H9 (cell line): ENCODE measurements around the gene VENTX. TPM values are rescaled to one million over a fixed set of nuclear protein-coding genes. Genes with fewer than 3 reads are reported as not detected.

Experiments used
- DNase-seq: peaks from one replicate; pipeline ENCODE4 v3.0.0-alpha.2; 2017
- H2AFZ ChIP-seq: one replicate; pipeline ENCODE4 v1.6.1; 2013; ENCODE audit warnings: mild to moderate bottlenecking, low read length, control low read depth, moderate library complexity
- H2AK5ac ChIP-seq: 2 replicates; pipeline ENCODE4 v1.6.1; 2013; ENCODE audit warnings: low read length, control low read depth, mixed read lengths; ENCODE audit not compliant: insufficient read length
- H2BK120ac ChIP-seq: one replicate; pipeline ENCODE4 v1.6.1; 2013; ENCODE audit warnings: low read depth, mild to moderate bottlenecking, low read length, control low read depth, inconsistent platforms; ENCODE audit not compliant: poor library complexity, severe bottlenecking
- H2BK12ac ChIP-seq: 2 replicates; pipeline ENCODE4 v1.6.1; 2013; ENCODE audit warnings: low read length, control low read depth, mixed read lengths, low read depth; ENCODE audit not compliant: insufficient read length
- H2BK15ac ChIP-seq: 2 replicates; pipeline ENCODE4 v1.6.1; 2013; ENCODE audit warnings: low read depth, low read length, control low read depth
- H2BK20ac ChIP-seq: one replicate; pipeline ENCODE4 v1.6.1; 2013; ENCODE audit warnings: low read depth, mild to moderate bottlenecking, low read length, control low read depth, inconsistent platforms; ENCODE audit not compliant: poor library complexity, severe bottlenecking
- H2BK5ac ChIP-seq: 2 replicates; pipeline ENCODE4 v1.6.1; 2013; ENCODE audit warnings: low read length, control low read depth, mixed read lengths; ENCODE audit not compliant: insufficient read length
- H3K14ac ChIP-seq: 2 replicates; pipeline ENCODE4 v1.6.1; 2013; ENCODE audit warnings: low read length, control low read depth; ENCODE audit not compliant: insufficient read depth
- H3K18ac ChIP-seq: 2 replicates; pipeline ENCODE4 v1.6.1; 2013; ENCODE audit warnings: low read depth, mild to moderate bottlenecking, mixed read lengths, low read length, control low read depth; ENCODE audit not compliant: insufficient read length
- H3K23ac ChIP-seq: 2 replicates; pipeline ENCODE4 v1.6.1; 2013; ENCODE audit warnings: low read length, control low read depth, mixed read lengths, low read depth; ENCODE audit not compliant: insufficient read length
- H3K23me2 ChIP-seq: 2 replicates; pipeline ENCODE4 v1.6.1; 2013; ENCODE audit warnings: low read depth, mild to moderate bottlenecking, mixed read lengths, low read length, control low read depth; ENCODE audit not compliant: insufficient read length, poor library complexity, severe bottlenecking
- H3K27ac ChIP-seq: 2 replicates; pipeline ENCODE4 v1.5.1; 2013; ENCODE audit warnings: low read length, control low read depth, mixed read lengths, low read depth; ENCODE audit not compliant: insufficient read length
- H3K27me3 ChIP-seq: 2 replicates; pipeline ENCODE4 v1.6.1; 2013; ENCODE audit warnings: low read length, control low read depth, inconsistent platforms; ENCODE audit not compliant: insufficient read depth
- H3K4ac ChIP-seq: 2 replicates; pipeline ENCODE4 v1.6.1; 2013; ENCODE audit warnings: low read depth, mild to moderate bottlenecking, control low read depth, inconsistent platforms, low read length, moderate library complexity
- H3K4me1 ChIP-seq: 2 replicates; pipeline ENCODE4 v1.6.1; 2013; ENCODE audit warnings: low read length, control low read depth, inconsistent platforms; ENCODE audit not compliant: insufficient read depth
- H3K4me2 ChIP-seq: 2 replicates; pipeline ENCODE4 v1.6.1; 2013; ENCODE audit warnings: low read length, control low read depth, mixed read lengths; ENCODE audit not compliant: insufficient read length, insufficient read depth
- H3K56ac ChIP-seq: 2 replicates; pipeline ENCODE4 v1.6.1; 2013; ENCODE audit warnings: low read depth, mild to moderate bottlenecking, mixed read lengths, low read length, control low read depth; ENCODE audit not compliant: insufficient read length
- H3K79me1 ChIP-seq: 2 replicates; pipeline ENCODE4 v1.6.1; 2013; ENCODE audit warnings: low read depth, mild to moderate bottlenecking, moderate library complexity, low read length, control low read depth, inconsistent platforms; ENCODE audit not compliant: insufficient read depth, poor library complexity, severe bottlenecking
- H3K79me2 ChIP-seq: 2 replicates; pipeline ENCODE4 v1.6.1; 2013; ENCODE audit warnings: low read length, control low read depth, inconsistent platforms; ENCODE audit not compliant: insufficient read depth
- H3K9ac ChIP-seq: 2 replicates; pipeline ENCODE4 v1.6.1; 2013; ENCODE audit warnings: low read length, control low read depth, mixed read lengths; ENCODE audit not compliant: insufficient read length; ENCODE audit errors: extremely low read depth
- H3K9me3 ChIP-seq: one replicate; pipeline ENCODE4 v1.6.1; 2013; ENCODE audit warnings: low read depth, low read length, inconsistent platforms; ENCODE audit not compliant: control insufficient read depth
- H3T11ph ChIP-seq: one replicate; pipeline ENCODE4 v1.6.1; 2013; ENCODE audit warnings: mild to moderate bottlenecking, low read length, control low read depth, inconsistent platforms
- H4K20me1 ChIP-seq: one replicate; pipeline ENCODE4 v1.6.1; 2013; ENCODE audit not compliant: control insufficient read depth, insufficient read length, insufficient read depth
- H4K5ac ChIP-seq: 2 replicates; pipeline ENCODE4 v1.6.1; 2013; ENCODE audit warnings: low read depth, mild to moderate bottlenecking, mixed read lengths, low read length, control low read depth; ENCODE audit not compliant: insufficient read length
- H4K8ac ChIP-seq: replicated peaks from 2 replicates; pipeline ENCODE4 v1.6.1; 2013; ENCODE audit warnings: low read length, control low read depth, mixed read lengths, low read depth; ENCODE audit not compliant: insufficient read length
- H4K91ac ChIP-seq: 2 replicates; pipeline ENCODE4 v1.6.1; 2013; ENCODE audit warnings: low read depth, mild to moderate bottlenecking, moderate library complexity, mixed read lengths, low read length, control low read depth; ENCODE audit not compliant: insufficient read length
- H3K27ac Mint-ChIP-seq, 3 experiments: 2 replicates in 2 of 3; 3 replicates in 1 of 3; pipeline ENCODE4 v1.8.0; 2020 to 2021; ENCODE audit warnings: mixed read lengths in 3 of 3, mild to moderate bottlenecking in 1 of 3, moderate library complexity in 1 of 3
- H3K27me3 Mint-ChIP-seq: 2 replicates; pipeline ENCODE4 v1.8.0; 2021; ENCODE audit warnings: low read depth, mild to moderate bottlenecking, moderate library complexity, mixed read lengths
- H3K36me3 Mint-ChIP-seq, 3 experiments: 2 replicates in 2 of 3; 3 replicates in 1 of 3; pipeline ENCODE4 v1.8.0; 2020 to 2021; ENCODE audit warnings: low read depth in 3 of 3, mixed read lengths in 3 of 3; ENCODE audit not compliant: insufficient read depth in 1 of 3
- H3K4me1 Mint-ChIP-seq, 2 experiments: 2 replicates each; pipeline ENCODE4 v1.8.0; 2020; ENCODE audit warnings: mixed read lengths in 2 of 2
- H3K4me3 Mint-ChIP-seq, 2 experiments: 2 replicates in 1 of 2; 3 replicates in 1 of 2; pipeline ENCODE4 v1.8.0; 2020 to 2021; ENCODE audit warnings: mild to moderate bottlenecking in 2 of 2, mixed read lengths in 2 of 2, moderate library complexity in 1 of 2
- H3K9me3 Mint-ChIP-seq, 2 experiments: 2 replicates in 1 of 2; 3 replicates in 1 of 2; pipeline ENCODE4 v1.8.0; 2020; ENCODE audit warnings: mild to moderate bottlenecking in 2 of 2, mixed read lengths in 2 of 2, moderate library complexity in 1 of 2
- CTCF ChIP-seq: fragments of 200-600 bp; sonication (generic); conservative IDR thresholded peaks from 3 replicates; pipeline ENCODE4 v1.8.0; 2021; ENCODE audit warnings: antibody characterized with exemption, mild to moderate bottlenecking
- WGBS: extraction: QIAGEN DNeasy Blood & Tissue Kit; methylation state at CpG from one replicate; pipeline ENCODE4 v1.1.7; 2013; ENCODE audit warnings: missing lambda C conversion rate, low lambda C conversion rate, mixed read lengths; ENCODE audit not compliant: insufficient read length; ENCODE audit errors: extremely low coverage; 5-methylcytosine and 5-hydroxymethylcytosine counted together
- total RNA-seq: library from RNA; stranded (reverse); gene quantifications from 2 replicates; pipeline ENCODE4 v1.2.1, GENCODE V29; 2021

Gene VENTX
- total RNA-seq, 1 experiment from 2014 or later: 10.9 TPM

GRCh38 chr10:133249975-133250754 is 12.5 kb downstream of the VENTX start:
- Histone ChIP-seq H2BK12ac (no peak overlapping the region), H3K9ac (no peak overlapping the region), H3K56ac (no peak overlapping the region), H2BK20ac (no peak overlapping the region), H2BK120ac (no peak overlapping the region), H3K27ac (no peak overlapping the region), H3K4ac (no peak overlapping the region), H2AFZ (no peak overlapping the region), H2BK15ac (no peak overlapping the region), H3K9me3 (no peaks in the 10 kb centered on the region), H3K23me2 (no peaks in the 10 kb centered on the region), H3K23ac (no peak overlapping the region), H4K91ac (no peak overlapping the region), H4K8ac (no peak overlapping the region), H3K4me2 (no peak overlapping the region), H3K18ac (no peak overlapping the region), H3K4me1 (no peaks in the 10 kb centered on the region), H3K79me2 (no peaks in the 10 kb centered on the region), H2AK5ac (no peak overlapping the region), H4K5ac (no peak overlapping the region), H2BK5ac (no peak overlapping the region), H3K79me1 (no peaks in the 10 kb centered on the region), H3T11ph (no peak overlapping the region), H3K27me3 (no peaks in the 10 kb centered on the region), H3K14ac (no peak overlapping the region), H4K20me1 (no peaks in the 10 kb centered on the region)
- WGBS: no CpG with 5 or more reads among the region's 11 CpGs
- no peak overlapping the region for H3K27ac Mint-ChIP-seq
- no peak overlapping the region for H3K4me3 Mint-ChIP-seq
- H3K36me3 Mint-ChIP-seq: no peaks in the 10 kb centered on the region
- H3K4me1 Mint-ChIP-seq: peaks cover 17 to 33% of the 10 kb centered on the region in 2 experiments
- no peaks in the 10 kb centered on the region; a peak in 2 of 5 replicates for H3K9me3 Mint-ChIP-seq
- no peak for TF ChIP-seq CTCF
- peaks cover 6% of the 10 kb centered on the region for H3K27me3 Mint-ChIP-seq
- DNase-seq: no peak
